Measurements from ENCODE around the gene SV2C. TPM values are rescaled to one million over a fixed set of nuclear protein-coding genes. Genes with fewer than 3 reads are reported as not detected.

The SV2C gene
- total RNA-seq, 1 experiment from 2014 or later = not detected

- TF ChIP-seq CTCF (IDR thresholded peaks at IDR 0.05; ENCODE audit: unreplicated experiment) = no peak
- intact Hi-C loops (cut with micrococcal nuclease) = no loop called here
- H3K9me3 Mint-ChIP-seq (ENCODE audit: unreplicated experiment) = no peaks in the 10 kb centered on the region
- CTCF ChIA-PET = interaction anchor here (1.5 kb wide), 1 partner anchor 84 kb away, joined by 3 read pairs; no protein-coding TSS in a partner anchor
- H3K27me3 Mint-ChIP-seq (ENCODE audit: insufficient read depth, unreplicated experiment) = peaks cover 13% of the 10 kb centered on the region
- H3K4me1 Mint-ChIP-seq (ENCODE audit: insufficient read depth, unreplicated experiment) = no peaks in the 10 kb centered on the region
- H3K4me3 Mint-ChIP-seq (ENCODE audit: unreplicated experiment) = no peak overlapping the region
- DNase-seq (ENCODE audit: unreplicated experiment) = no peak
- BruUV-seq (replicated peaks) = no TSS peak
- no peak overlapping the region for H3K27ac Mint-ChIP-seq (ENCODE audit: low read depth, unreplicated experiment)
- H3K36me3 Mint-ChIP-seq (ENCODE audit: insufficient read depth, unreplicated experiment) = no peaks in the 10 kb centered on the region
- POLR2A ChIA-PET = no interaction called here
Measured at GRCh38 chr5:76091351-76091750, 8.2 kb downstream of the SV2C start.

DNA sequence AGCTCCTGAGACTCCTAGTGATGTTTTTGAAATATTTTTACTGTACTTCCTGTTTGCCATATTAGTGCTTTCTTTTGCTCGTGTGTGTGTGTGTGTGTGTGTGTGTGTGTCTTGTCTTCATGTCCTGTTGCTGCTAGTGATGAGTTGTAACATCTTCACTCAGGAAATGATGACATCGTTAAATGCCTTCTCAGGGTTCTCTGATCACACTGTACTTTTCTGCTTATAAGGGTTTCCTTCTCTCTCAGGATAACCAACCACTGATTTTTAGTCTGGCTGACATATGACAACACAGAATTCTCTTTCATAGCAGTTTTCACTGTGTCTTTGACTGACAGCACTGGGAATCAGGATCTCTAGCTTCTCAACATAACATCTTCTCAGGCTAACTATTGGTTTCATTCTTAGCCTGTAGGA lies 16.1 kb downstream of the SV2C start:
- Mint-ChIP-seq H3K9me3 (ENCODE audit: unreplicated experiment) (no peaks in the 10 kb centered on the region), H3K27ac (ENCODE audit: low read depth, unreplicated experiment) (no peak overlapping the region), H3K4me3 (ENCODE audit: unreplicated experiment) (no peak overlapping the region), H3K36me3 (ENCODE audit: insufficient read depth, unreplicated experiment) (no peaks in the 10 kb centered on the region), H3K4me1 (ENCODE audit: insufficient read depth, unreplicated experiment) (no peaks in the 10 kb centered on the region), H3K27me3 (ENCODE audit: insufficient read depth, unreplicated experiment) (no peaks in the 10 kb centered on the region)
- CTCF ChIA-PET = interaction anchor here (0.6 kb wide), 1 partner anchor 157 kb away, joined by 3 read pairs; no protein-coding TSS in a partner anchor
- BruUV-seq (replicated peaks) = no TSS peak
- POLR2A ChIA-PET = no interaction called here
- no peak for TF ChIP-seq CTCF (IDR thresholded peaks at IDR 0.05; ENCODE audit: unreplicated experiment)
- DNase-seq (ENCODE audit: unreplicated experiment) = no peak
- intact Hi-C loops (cut with micrococcal nuclease) = no loop called here

GRCh38 chr5:76099756-76100155 lies 16.6 kb downstream of the SV2C start:
- no peak for DNase-seq (ENCODE audit: unreplicated experiment)
- TF ChIP-seq CTCF (IDR thresholded peaks at IDR 0.05; ENCODE audit: unreplicated experiment) = no peak
- no peaks in the 10 kb centered on the region for H3K9me3 Mint-ChIP-seq (ENCODE audit: unreplicated experiment)
- H3K27me3 Mint-ChIP-seq (ENCODE audit: insufficient read depth, unreplicated experiment) = no peaks in the 10 kb centered on the region
- no peak overlapping the region for H3K27ac Mint-ChIP-seq (ENCODE audit: low read depth, unreplicated experiment)
- POLR2A ChIA-PET = no interaction called here
- H3K36me3 Mint-ChIP-seq (ENCODE audit: insufficient read depth, unreplicated experiment) = no peaks in the 10 kb centered on the region
- intact Hi-C loops (cut with micrococcal nuclease) = no loop called here
- BruUV-seq (replicated peaks) = no TSS peak
- no peaks in the 10 kb centered on the region for H3K4me1 Mint-ChIP-seq (ENCODE audit: insufficient read depth, unreplicated experiment)
- no peak overlapping the region for H3K4me3 Mint-ChIP-seq (ENCODE audit: unreplicated experiment)
- CTCF ChIA-PET = no interaction called here

GRCh38 chr5:76104027-76104426 lies 20.8 kb downstream of the SV2C start:
- POLR2A ChIA-PET = no interaction called here

More at GRCh38 chr5:76104027-76104426, 20.8 kb downstream of the SV2C start:
- TF ChIP-seq CTCF (IDR thresholded peaks at IDR 0.05; ENCODE audit: unreplicated experiment) = no peak
- Mint-ChIP-seq H3K36me3 (ENCODE audit: insufficient read depth, unreplicated experiment) (no peaks in the 10 kb centered on the region), H3K27me3 (ENCODE audit: insufficient read depth, unreplicated experiment) (no peaks in the 10 kb centered on the region), H3K4me3 (ENCODE audit: unreplicated experiment) (no peak overlapping the region), H3K4me1 (ENCODE audit: insufficient read depth, unreplicated experiment) (no peaks in the 10 kb centered on the region), H3K9me3 (ENCODE audit: unreplicated experiment) (no peaks in the 10 kb centered on the region), H3K27ac (ENCODE audit: low read depth, unreplicated experiment) (no peak overlapping the region)
- CTCF ChIA-PET = interaction anchor here (0.6 to 0.7 kb wide), 2 partner anchors 84 to 642 kb away, joined by 3 read pairs; no protein-coding TSS in a partner anchor
- no TSS peak for BruUV-seq (replicated peaks)
- DNase-seq (ENCODE audit: unreplicated experiment) = peak; percentile 62
- intact Hi-C loops (cut with micrococcal nuclease) = no loop called here
